Stimulated activated CD4-positive, alpha-beta T cell treated with anti-CD3 and anti-CD28 coated beads, Interleukin-15, amount 100 ng/mL, for 1 hour (primary cell): Measurements from ENCODE around the gene ANKRD50.

Source experiments
- DNase-seq, 2 donors: peaks; one replicate each; pipeline ENCODE4 v3.0.0-alpha.2; 2020; ENCODE audit warnings: low read depth in 1 of 2, low spot score in 1 of 2

The ANKRD50 gene

GRCh38 chr4:124710015-124710741 lies 2.4 kb downstream of the ANKRD50 start:
- no peak for DNase-seq

- no peak for DNase-seq
Observed at GRCh38 chr4:124708517-124709300, 3.8 kb downstream of the ANKRD50 start.

GRCh38 chr4:124705393-124705792 lies 7.1 kb downstream of the ANKRD50 start:
- DNase-seq = no peak

DNA sequence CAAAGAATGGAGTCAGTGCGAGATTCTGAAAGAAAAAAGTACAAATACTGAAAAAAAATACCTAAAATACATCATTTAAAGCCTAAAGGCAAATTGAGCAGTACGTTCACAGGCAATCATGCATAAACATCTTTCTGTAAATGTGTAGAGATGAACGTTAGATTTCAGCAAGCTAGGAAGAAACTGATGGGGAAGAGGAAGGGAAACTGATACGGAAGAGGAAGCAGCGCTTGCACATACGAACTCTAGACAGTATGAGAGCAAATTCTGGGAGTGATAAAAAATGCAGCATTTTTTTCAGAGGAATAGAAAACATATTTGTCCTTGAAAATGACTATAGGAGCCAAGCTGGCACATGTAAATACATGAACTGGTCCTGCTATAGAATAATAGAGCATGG lies 9.4 kb downstream of the ANKRD50 start:
- DNase-seq = no peak

DNA sequence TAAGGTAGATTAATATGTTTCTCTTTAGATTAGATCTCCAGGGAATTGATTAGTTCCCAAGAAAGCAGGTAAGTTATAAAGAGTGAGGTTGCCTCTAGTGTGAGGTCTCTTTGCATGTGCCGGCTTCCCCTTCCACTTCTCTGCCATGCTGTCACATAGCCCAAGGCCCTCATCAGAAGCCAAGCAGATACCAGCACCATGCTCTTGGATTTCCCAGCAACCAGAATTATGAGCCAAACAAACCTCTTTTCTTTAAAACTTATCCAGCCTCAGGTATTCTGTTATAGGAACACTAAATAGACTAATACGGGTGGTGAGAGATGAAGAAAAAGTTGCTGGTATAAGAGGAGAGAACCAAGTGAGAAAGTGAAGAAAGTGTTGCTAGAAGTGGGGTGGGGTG lies 15.1 kb downstream of the ANKRD50 start:
- no peak for DNase-seq

- no peak for DNase-seq
Observed at GRCh38 chr4:124696182-124696581, 16.4 kb downstream of the ANKRD50 start.

DNA sequence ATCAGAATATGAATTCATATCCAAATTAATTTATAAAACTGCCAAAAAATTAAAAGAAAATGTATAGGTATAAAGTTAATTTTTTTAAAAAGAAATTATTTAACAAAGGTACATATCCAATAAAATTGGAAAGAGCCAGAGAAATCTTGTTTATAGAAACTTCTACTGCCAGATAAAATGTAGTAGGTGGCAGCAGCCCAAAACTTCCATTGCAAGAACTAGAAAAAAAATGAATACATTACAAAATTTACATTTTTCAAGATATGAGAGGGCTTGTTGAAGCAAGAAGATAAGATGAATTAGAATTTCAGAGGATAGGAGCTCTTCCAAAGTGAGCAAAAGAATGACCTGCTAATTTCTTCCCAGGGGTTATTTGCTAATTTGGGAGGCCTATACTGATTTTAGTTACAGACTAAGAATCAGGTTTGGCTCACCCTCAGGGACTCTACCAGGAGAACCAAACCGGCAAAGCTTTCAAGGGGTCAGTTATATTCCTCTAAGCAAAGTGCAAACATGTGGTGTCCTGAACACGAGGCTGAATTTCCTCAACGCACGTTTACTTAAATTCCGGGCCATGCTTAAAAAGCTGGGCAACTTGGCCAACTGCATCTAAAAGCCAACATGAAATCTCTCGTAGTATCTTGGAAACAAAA lies 17.5 kb downstream of the ANKRD50 start:
- no peak for DNase-seq

DNA sequence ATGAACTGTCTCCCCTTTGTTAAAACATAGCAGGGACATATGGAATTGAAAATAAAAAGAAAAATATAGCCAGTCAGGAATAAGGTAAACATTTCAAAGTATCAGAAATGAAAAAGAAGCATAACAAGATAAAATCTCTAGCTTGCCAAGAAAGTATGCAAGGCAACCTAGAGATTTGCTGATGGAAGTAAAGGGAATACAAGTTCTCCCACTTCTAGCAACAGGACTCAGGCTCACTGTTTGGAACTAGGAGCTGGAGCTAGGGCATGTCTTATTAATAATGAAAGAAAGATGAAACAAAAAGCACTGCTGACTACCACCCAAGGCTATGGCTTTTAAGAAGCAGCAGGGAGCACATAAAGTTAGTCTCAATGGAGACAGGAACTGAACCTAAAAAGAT lies 18.2 kb downstream of the ANKRD50 start:
- DNase-seq = no peak

- DNase-seq = no peak
Observed at GRCh38 chr4:124691801-124692200, 20.7 kb downstream of the ANKRD50 start.

GRCh38 chr4:124686279-124686678 lies 26.3 kb downstream of the ANKRD50 start:
- no peak for DNase-seq

GRCh38 chr4:124685851-124686250 lies 26.7 kb downstream of the ANKRD50 start:
- no peak for DNase-seq

DNA sequence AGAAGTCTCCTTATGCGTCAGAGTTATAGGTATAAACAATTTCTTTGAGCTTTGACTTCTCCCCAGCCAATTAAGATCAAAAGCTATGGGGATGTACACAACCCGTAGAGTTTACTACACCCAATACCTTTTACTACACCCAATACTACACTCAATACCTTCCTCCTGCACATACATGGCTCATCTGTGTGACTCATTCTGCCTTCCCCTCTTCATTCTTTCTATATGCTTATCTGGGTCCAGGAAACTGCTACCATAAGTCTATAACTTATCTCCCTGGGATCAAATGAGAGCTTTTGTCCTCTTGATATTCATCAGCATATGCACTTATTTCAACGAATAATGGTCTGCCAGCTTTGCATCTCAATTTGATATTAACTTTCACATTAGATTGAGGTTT lies 28.2 kb downstream of the ANKRD50 start:
- no peak for DNase-seq

- DNase-seq = no peak
Observed at GRCh38 chr4:124682384-124682783, 30.1 kb downstream of the ANKRD50 start.

DNA sequence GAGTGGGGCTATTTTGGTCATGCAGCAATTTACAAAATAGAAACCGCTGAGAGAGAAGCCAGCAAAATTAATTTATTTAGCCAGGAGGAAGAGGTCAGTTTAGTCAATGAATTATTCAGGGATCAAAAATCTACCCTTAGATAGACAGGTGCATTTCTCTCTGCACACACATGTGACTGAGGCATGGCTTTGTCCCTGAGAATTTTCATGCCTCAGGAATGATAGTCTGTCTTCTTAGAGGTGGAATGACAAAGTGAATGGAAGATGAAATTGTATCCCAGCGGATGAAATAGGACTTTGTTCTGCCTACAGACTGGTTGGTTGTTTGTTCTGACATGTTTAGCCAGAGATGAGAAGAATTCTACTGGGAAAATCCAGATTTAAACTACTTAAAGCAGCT lies 46.0 kb downstream of the ANKRD50 start:
- no peak for DNase-seq

GRCh38 chr4:124658795-124659194 lies 53.7 kb downstream of the ANKRD50 start:
- DNase-seq = no peak

- DNase-seq = no peak
Observed at GRCh38 chr4:124650614-124651013, 61.9 kb downstream of the ANKRD50 start.

GRCh38 chr4:124647599-124647998 lies 64.9 kb downstream of the ANKRD50 start:
- DNase-seq = no peak

GRCh38 chr4:124644621-124645020 lies 67.9 kb downstream of the ANKRD50 start:
- no peak for DNase-seq

DNA sequence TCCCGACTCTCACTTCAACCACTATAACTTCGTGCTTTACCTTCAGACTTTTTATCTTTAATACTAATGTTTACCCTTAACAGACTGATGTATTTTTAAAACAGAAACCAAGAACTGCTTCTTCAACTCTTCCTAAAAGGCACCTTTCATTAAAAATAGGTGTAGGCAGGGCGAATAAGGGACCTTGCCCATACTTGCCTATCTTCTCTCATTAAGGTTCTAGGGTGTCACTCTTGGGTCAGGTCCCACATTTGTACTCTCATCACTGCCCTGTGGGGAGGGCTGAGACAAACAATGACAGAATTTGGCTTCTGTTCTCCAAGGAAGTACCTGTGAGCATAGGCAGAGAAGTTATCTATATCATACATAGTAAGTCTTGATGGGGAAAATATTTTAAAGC lies 69.7 kb downstream of the ANKRD50 start:
- DNase-seq = no peak

- DNase-seq = no peak
Observed at GRCh38 chr4:124641715-124642381, 70.7 kb downstream of the ANKRD50 start.

DNA sequence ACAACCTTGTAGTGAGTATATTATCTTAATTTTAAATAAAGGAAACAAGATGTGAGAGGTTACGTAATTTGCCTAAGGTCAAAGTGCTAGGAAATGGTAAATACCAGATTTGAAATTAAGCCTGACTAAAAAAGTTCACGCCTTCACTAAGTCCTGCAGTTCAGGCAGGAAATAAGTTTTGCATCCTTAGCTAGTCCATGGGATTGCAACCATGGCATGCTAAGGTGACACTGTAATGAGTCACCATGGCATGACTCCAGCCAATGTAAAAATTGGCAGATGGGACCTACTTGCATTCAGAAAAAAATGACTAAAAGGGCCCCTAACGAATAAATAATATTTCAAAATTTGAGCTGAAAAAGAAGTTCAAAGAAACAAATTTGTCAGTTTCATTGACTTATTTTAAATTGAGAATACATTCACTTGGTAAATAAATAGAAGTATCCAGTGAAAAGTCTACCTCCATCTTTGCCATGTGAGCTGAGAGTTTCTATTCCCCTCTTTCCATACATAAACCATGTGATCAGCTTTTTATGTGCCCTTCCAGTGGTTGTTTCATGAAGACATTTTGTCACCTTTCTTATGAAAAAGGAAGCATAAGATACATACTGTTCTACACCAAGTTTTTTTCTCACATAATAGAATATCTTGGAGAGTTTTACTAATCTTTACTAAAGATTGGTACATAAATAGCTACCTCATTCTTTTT lies 72.4 kb downstream of the ANKRD50 start:
- DNase-seq = no peak
